H9 (cell line): ENCODE data around the gene JAKMIP1. TPM values are rescaled to one million over a fixed set of nuclear protein-coding genes. Genes with fewer than 3 reads are reported as not detected.

Source experiments
- DNase-seq: peaks from one replicate; pipeline ENCODE4 v3.0.0-alpha.2; 2017
- H2AFZ ChIP-seq: one replicate; pipeline ENCODE4 v1.6.1; 2013; ENCODE audit warnings: mild to moderate bottlenecking, low read length, control low read depth, moderate library complexity
- H2AK5ac ChIP-seq: 2 replicates; pipeline ENCODE4 v1.6.1; 2013; ENCODE audit warnings: low read length, control low read depth, mixed read lengths; ENCODE audit not compliant: insufficient read length
- H2BK120ac ChIP-seq: one replicate; pipeline ENCODE4 v1.6.1; 2013; ENCODE audit warnings: low read depth, mild to moderate bottlenecking, low read length, control low read depth, inconsistent platforms; ENCODE audit not compliant: poor library complexity, severe bottlenecking
- H2BK12ac ChIP-seq: 2 replicates; pipeline ENCODE4 v1.6.1; 2013; ENCODE audit warnings: low read length, control low read depth, mixed read lengths, low read depth; ENCODE audit not compliant: insufficient read length
- H2BK15ac ChIP-seq: 2 replicates; pipeline ENCODE4 v1.6.1; 2013; ENCODE audit warnings: low read depth, low read length, control low read depth
- H2BK20ac ChIP-seq: one replicate; pipeline ENCODE4 v1.6.1; 2013; ENCODE audit warnings: low read depth, mild to moderate bottlenecking, low read length, control low read depth, inconsistent platforms; ENCODE audit not compliant: poor library complexity, severe bottlenecking
- H2BK5ac ChIP-seq: 2 replicates; pipeline ENCODE4 v1.6.1; 2013; ENCODE audit warnings: low read length, control low read depth, mixed read lengths; ENCODE audit not compliant: insufficient read length
- H3K14ac ChIP-seq: 2 replicates; pipeline ENCODE4 v1.6.1; 2013; ENCODE audit warnings: low read length, control low read depth; ENCODE audit not compliant: insufficient read depth
- H3K18ac ChIP-seq: 2 replicates; pipeline ENCODE4 v1.6.1; 2013; ENCODE audit warnings: low read depth, mild to moderate bottlenecking, mixed read lengths, low read length, control low read depth; ENCODE audit not compliant: insufficient read length
- H3K23ac ChIP-seq: 2 replicates; pipeline ENCODE4 v1.6.1; 2013; ENCODE audit warnings: low read length, control low read depth, mixed read lengths, low read depth; ENCODE audit not compliant: insufficient read length
- H3K23me2 ChIP-seq: 2 replicates; pipeline ENCODE4 v1.6.1; 2013; ENCODE audit warnings: low read depth, mild to moderate bottlenecking, mixed read lengths, low read length, control low read depth; ENCODE audit not compliant: insufficient read length, poor library complexity, severe bottlenecking
- H3K27ac ChIP-seq: 2 replicates; pipeline ENCODE4 v1.5.1; 2013; ENCODE audit warnings: low read length, control low read depth, mixed read lengths, low read depth; ENCODE audit not compliant: insufficient read length
- H3K27me3 ChIP-seq: 2 replicates; pipeline ENCODE4 v1.6.1; 2013; ENCODE audit warnings: low read length, control low read depth, inconsistent platforms; ENCODE audit not compliant: insufficient read depth
- H3K4ac ChIP-seq: 2 replicates; pipeline ENCODE4 v1.6.1; 2013; ENCODE audit warnings: low read depth, mild to moderate bottlenecking, control low read depth, inconsistent platforms, low read length, moderate library complexity
- H3K4me1 ChIP-seq: 2 replicates; pipeline ENCODE4 v1.6.1; 2013; ENCODE audit warnings: low read length, control low read depth, inconsistent platforms; ENCODE audit not compliant: insufficient read depth
- H3K4me2 ChIP-seq: 2 replicates; pipeline ENCODE4 v1.6.1; 2013; ENCODE audit warnings: low read length, control low read depth, mixed read lengths; ENCODE audit not compliant: insufficient read length, insufficient read depth
- H3K56ac ChIP-seq: 2 replicates; pipeline ENCODE4 v1.6.1; 2013; ENCODE audit warnings: low read depth, mild to moderate bottlenecking, mixed read lengths, low read length, control low read depth; ENCODE audit not compliant: insufficient read length
- H3K79me1 ChIP-seq: 2 replicates; pipeline ENCODE4 v1.6.1; 2013; ENCODE audit warnings: low read depth, mild to moderate bottlenecking, moderate library complexity, low read length, control low read depth, inconsistent platforms; ENCODE audit not compliant: insufficient read depth, poor library complexity, severe bottlenecking
- H3K79me2 ChIP-seq: 2 replicates; pipeline ENCODE4 v1.6.1; 2013; ENCODE audit warnings: low read length, control low read depth, inconsistent platforms; ENCODE audit not compliant: insufficient read depth
- H3K9ac ChIP-seq: 2 replicates; pipeline ENCODE4 v1.6.1; 2013; ENCODE audit warnings: low read length, control low read depth, mixed read lengths; ENCODE audit not compliant: insufficient read length; ENCODE audit errors: extremely low read depth
- H3K9me3 ChIP-seq: one replicate; pipeline ENCODE4 v1.6.1; 2013; ENCODE audit warnings: low read depth, low read length, inconsistent platforms; ENCODE audit not compliant: control insufficient read depth
- H3T11ph ChIP-seq: one replicate; pipeline ENCODE4 v1.6.1; 2013; ENCODE audit warnings: mild to moderate bottlenecking, low read length, control low read depth, inconsistent platforms
- H4K20me1 ChIP-seq: one replicate; pipeline ENCODE4 v1.6.1; 2013; ENCODE audit not compliant: control insufficient read depth, insufficient read length, insufficient read depth
- H4K5ac ChIP-seq: 2 replicates; pipeline ENCODE4 v1.6.1; 2013; ENCODE audit warnings: low read depth, mild to moderate bottlenecking, mixed read lengths, low read length, control low read depth; ENCODE audit not compliant: insufficient read length
- H4K8ac ChIP-seq: replicated peaks from 2 replicates; pipeline ENCODE4 v1.6.1; 2013; ENCODE audit warnings: low read length, control low read depth, mixed read lengths, low read depth; ENCODE audit not compliant: insufficient read length
- H4K91ac ChIP-seq: 2 replicates; pipeline ENCODE4 v1.6.1; 2013; ENCODE audit warnings: low read depth, mild to moderate bottlenecking, moderate library complexity, mixed read lengths, low read length, control low read depth; ENCODE audit not compliant: insufficient read length
- H3K27ac Mint-ChIP-seq, 3 experiments: 2 replicates in 2 of 3; 3 replicates in 1 of 3; pipeline ENCODE4 v1.8.0; 2020 to 2021; ENCODE audit warnings: mixed read lengths in 3 of 3, mild to moderate bottlenecking in 1 of 3, moderate library complexity in 1 of 3
- H3K27me3 Mint-ChIP-seq: 2 replicates; pipeline ENCODE4 v1.8.0; 2021; ENCODE audit warnings: low read depth, mild to moderate bottlenecking, moderate library complexity, mixed read lengths
- H3K36me3 Mint-ChIP-seq, 3 experiments: 2 replicates in 2 of 3; 3 replicates in 1 of 3; pipeline ENCODE4 v1.8.0; 2020 to 2021; ENCODE audit warnings: low read depth in 3 of 3, mixed read lengths in 3 of 3; ENCODE audit not compliant: insufficient read depth in 1 of 3
- H3K4me1 Mint-ChIP-seq, 2 experiments: 2 replicates each; pipeline ENCODE4 v1.8.0; 2020; ENCODE audit warnings: mixed read lengths in 2 of 2
- H3K4me3 Mint-ChIP-seq, 2 experiments: 2 replicates in 1 of 2; 3 replicates in 1 of 2; pipeline ENCODE4 v1.8.0; 2020 to 2021; ENCODE audit warnings: mild to moderate bottlenecking in 2 of 2, mixed read lengths in 2 of 2, moderate library complexity in 1 of 2
- H3K9me3 Mint-ChIP-seq, 2 experiments: 2 replicates in 1 of 2; 3 replicates in 1 of 2; pipeline ENCODE4 v1.8.0; 2020; ENCODE audit warnings: mild to moderate bottlenecking in 2 of 2, mixed read lengths in 2 of 2, moderate library complexity in 1 of 2
- WGBS: extraction: QIAGEN DNeasy Blood & Tissue Kit; methylation state at CpG from one replicate; pipeline ENCODE4 v1.1.7; 2013; ENCODE audit warnings: missing lambda C conversion rate, low lambda C conversion rate, mixed read lengths; ENCODE audit not compliant: insufficient read length; ENCODE audit errors: extremely low coverage; 5-methylcytosine and 5-hydroxymethylcytosine counted together
- total RNA-seq: library from RNA; stranded (reverse); gene quantifications from 2 replicates; pipeline ENCODE4 v1.2.1, GENCODE V29; 2021
- TF ChIP-seq, protein P1 (sequence below): fragments of 200-600 bp; sonication (generic); conservative IDR thresholded peaks from 3 replicates; pipeline ENCODE4 v1.8.0; 2021; ENCODE audit warnings: antibody characterized with exemption, mild to moderate bottlenecking

The JAKMIP1 gene
- total RNA-seq, 1 experiment from 2014 or later = 1.5 TPM

- H2BK15ac ChIP-seq = no peak overlapping the region
- H3K56ac ChIP-seq = no peak overlapping the region
- peaks cover 13% of the 10 kb centered on the region for H3K4me1 ChIP-seq
- no peak overlapping the region for H3K4me2 ChIP-seq
- no peak overlapping the region for H2AK5ac ChIP-seq
- H2BK12ac ChIP-seq = no peak overlapping the region
- H3K36me3 Mint-ChIP-seq = no peaks in the 10 kb centered on the region
- no peak overlapping the region for H3T11ph ChIP-seq
- no peak overlapping the region for H3K9ac ChIP-seq
- no peak overlapping the region for H2AFZ ChIP-seq
- peaks cover 36 to 54% of the 10 kb centered on the region in 2 experiments for H3K4me1 Mint-ChIP-seq
- no peaks in the 10 kb centered on the region for H3K9me3 ChIP-seq
- no peak overlapping the region for H3K4ac ChIP-seq
- no peak overlapping the region for H2BK120ac ChIP-seq
- no peaks in the 10 kb centered on the region for H3K79me2 ChIP-seq
- H3K9me3 Mint-ChIP-seq = no peaks in the 10 kb centered on the region
- H3K23ac ChIP-seq = no peak overlapping the region
- H2BK5ac ChIP-seq = no peak overlapping the region
- no CpG with 5 or more reads among the region's 3 CpGs for WGBS
- H3K14ac ChIP-seq = no peak overlapping the region
- no peak overlapping the region for H3K18ac ChIP-seq
- H3K4me3 Mint-ChIP-seq = no peak overlapping the region; a peak in 1 of 5 replicates
- no peak for DNase-seq
- no peaks in the 10 kb centered on the region for H4K20me1 ChIP-seq
- no peak overlapping the region for H3K27ac ChIP-seq
- no peaks in the 10 kb centered on the region for H3K79me1 ChIP-seq
- H3K23me2 ChIP-seq = no peaks in the 10 kb centered on the region
- H4K8ac ChIP-seq = no peak overlapping the region
- TF ChIP-seq, protein P1, sequence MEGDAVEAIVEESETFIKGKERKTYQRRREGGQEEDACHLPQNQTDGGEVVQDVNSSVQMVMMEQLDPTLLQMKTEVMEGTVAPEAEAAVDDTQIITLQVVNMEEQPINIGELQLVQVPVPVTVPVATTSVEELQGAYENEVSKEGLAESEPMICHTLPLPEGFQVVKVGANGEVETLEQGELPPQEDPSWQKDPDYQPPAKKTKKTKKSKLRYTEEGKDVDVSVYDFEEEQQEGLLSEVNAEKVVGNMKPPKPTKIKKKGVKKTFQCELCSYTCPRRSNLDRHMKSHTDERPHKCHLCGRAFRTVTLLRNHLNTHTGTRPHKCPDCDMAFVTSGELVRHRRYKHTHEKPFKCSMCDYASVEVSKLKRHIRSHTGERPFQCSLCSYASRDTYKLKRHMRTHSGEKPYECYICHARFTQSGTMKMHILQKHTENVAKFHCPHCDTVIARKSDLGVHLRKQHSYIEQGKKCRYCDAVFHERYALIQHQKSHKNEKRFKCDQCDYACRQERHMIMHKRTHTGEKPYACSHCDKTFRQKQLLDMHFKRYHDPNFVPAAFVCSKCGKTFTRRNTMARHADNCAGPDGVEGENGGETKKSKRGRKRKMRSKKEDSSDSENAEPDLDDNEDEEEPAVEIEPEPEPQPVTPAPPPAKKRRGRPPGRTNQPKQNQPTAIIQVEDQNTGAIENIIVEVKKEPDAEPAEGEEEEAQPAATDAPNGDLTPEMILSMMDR = no peak
- H2BK20ac ChIP-seq = no peak overlapping the region
- H3K27ac Mint-ChIP-seq = no peak overlapping the region
- H3K27me3 ChIP-seq = no peaks in the 10 kb centered on the region
- H3K27me3 Mint-ChIP-seq = peaks cover 39% of the 10 kb centered on the region
- H4K5ac ChIP-seq = no peak overlapping the region
- no peak overlapping the region for H4K91ac ChIP-seq
Observed at GRCh38 chr4:6114181-6114580, 86.2 kb downstream of the JAKMIP1 start.
